Hepatic stellate cell (primary cell): ENCODE measurements around the gene RASGRP2.
"Not testable (repeated sequence)": the region's sequence is repeated elsewhere in the genome, so short reads cannot be mapped to it uniquely, and the experiment has no call there.

Experiments used
- DNase-seq: peaks from one replicate; pipeline ENCODE4 v3.0.0; 2011; ENCODE audit warnings: low spot score

Gene RASGRP2

GRCh38 chr11:64718084-64718779 is 25.7 kb downstream of the RASGRP2 start:
- DNase-seq: no peak

- no peak for DNase-seq
Measured at GRCh38 chr11:64717268-64717578, 26.7 kb downstream of the RASGRP2 start.

GRCh38 chr11:64716473-64717267 is 27.3 kb downstream of the RASGRP2 start:
- DNase-seq: no peak

GRCh38 chr11:64715756-64716472 is 28.0 kb downstream of the RASGRP2 start:
- no peak for DNase-seq

GRCh38 chr11:64715110-64715509 is 28.8 kb downstream of the RASGRP2 start:
- DNase-seq: no peak

GRCh38 chr11:64714666-64715065 is 29.3 kb downstream of the RASGRP2 start:
- DNase-seq: no peak

GRCh38 chr11:64713781-64714363 is 30.1 kb downstream of the RASGRP2 start:
- no peak for DNase-seq

- DNase-seq: no peak
Measured at GRCh38 chr11:64713016-64713707, 30.8 kb downstream of the RASGRP2 start.

GRCh38 chr11:64712430-64713015 is 31.4 kb downstream of the RASGRP2 start:
- no peak for DNase-seq

- no peak for DNase-seq
Measured at GRCh38 chr11:64711956-64712362, 32.0 kb downstream of the RASGRP2 start.

GRCh38 chr11:64711138-64711955 is 32.6 kb downstream of the RASGRP2 start:
- DNase-seq: no peak

GRCh38 chr11:64710418-64711137 is 33.4 kb downstream of the RASGRP2 start:
- no peak for DNase-seq

GRCh38 chr11:64705501-64705900 is 38.4 kb downstream of the RASGRP2 start:
- DNase-seq: no peak

- no peak for DNase-seq
Measured at GRCh38 chr11:64703048-64703447, 40.9 kb downstream of the RASGRP2 start.

GRCh38 chr11:64701956-64702355 is 42.0 kb downstream of the RASGRP2 start:
- not testable (repeated sequence) for DNase-seq

GRCh38 chr11:64698427-64698826 is 45.5 kb downstream of the RASGRP2 start:
- no peak for DNase-seq

GRCh38 chr11:64697663-64698375 is 46.1 kb downstream of the RASGRP2 start:
- no peak for DNase-seq

GRCh38 chr11:64696045-64696444 is 47.9 kb downstream of the RASGRP2 start:
- no peak for DNase-seq

GRCh38 chr11:64695548-64695947 is 48.4 kb downstream of the RASGRP2 start:
- no peak for DNase-seq
